IMR-90 (cell line): ENCODE results near the gene DPF3. TPM values are rescaled to one million over a fixed set of nuclear protein-coding genes. Genes with fewer than 3 reads are reported as not detected.
A peak's percentile ranks its signal among the peaks of the same experiment; 100 is the strongest.

Source experiments
- ATAC-seq: fragments of 200-7000 bp; cut with Tn5 transposase; 2 replicates; pipeline ENCODE4 v1.9.1; 2020; ENCODE audit warnings: low read depth, mild to moderate bottlenecking, moderate library complexity
- BruUV-seq: library from RNA; stranded (reverse); fragments of 400-500 nt; replicated peaks from 2 replicates; lab custom pipeline; 2021; lab: Mats Ljungman, UMichigan
- CTCF ChIA-PET: fragments of 300-600 bp; formaldehyde crosslinking; extraction: SDS; loops from one replicate; lab custom pipeline; 2021; ENCODE audit warnings: antibody characterized with exemption; lab: Yijun Ruan, JAX
- POLR2A ChIA-PET: fragments of 300-600 bp; sonication (Branson Sonifier 250); formaldehyde crosslinking; loops from one replicate; lab custom pipeline; 2022; ENCODE audit warnings: antibody characterized with exemption; ENCODE audit not compliant: unreplicated experiment; lab: Charles Lee
- DNase-seq: peaks from one replicate; pipeline ENCODE4 v3.0.0; 2013
- H2AFZ ChIP-seq: replicated peaks from 2 replicates; pipeline ENCODE3; 2013; ENCODE audit warnings: low read length, mild to moderate bottlenecking; ENCODE audit not compliant: poor library complexity
- H2AK5ac ChIP-seq: 2 replicates; pipeline ENCODE4 v1.6.1; 2013; ENCODE audit warnings: low read depth, low read length, inconsistent platforms
- H2AK9ac ChIP-seq: replicated peaks from 2 replicates; pipeline ENCODE3; 2013; ENCODE audit warnings: mild to moderate bottlenecking, low read depth, low read length, moderate library complexity; ENCODE audit not compliant: poor library complexity
- H2BK120ac ChIP-seq: 2 replicates; pipeline ENCODE4 v1.6.1; 2013; ENCODE audit warnings: low read depth, low read length, inconsistent platforms
- H2BK15ac ChIP-seq: 3 replicates; pipeline ENCODE4 v1.6.1; 2013; ENCODE audit warnings: low read depth, low read length, inconsistent platforms
- H2BK20ac ChIP-seq: 2 replicates; pipeline ENCODE4 v1.6.1; 2013; ENCODE audit warnings: low read depth, mild to moderate bottlenecking, inconsistent platforms, low read length, moderate library complexity
- H2BK5ac ChIP-seq: 2 replicates; pipeline ENCODE4 v1.6.1; 2013; ENCODE audit warnings: mild to moderate bottlenecking, low read depth, low read length, inconsistent platforms; ENCODE audit not compliant: poor library complexity, severe bottlenecking
- H3K14ac ChIP-seq: replicated peaks from 2 replicates; pipeline ENCODE4 v1.6.1; 2013; ENCODE audit warnings: low read depth, low read length, inconsistent platforms
- H3K18ac ChIP-seq: 2 replicates; pipeline ENCODE4 v1.6.1; 2013; ENCODE audit warnings: low read depth, low read length, control low read depth
- H3K23ac ChIP-seq: 2 replicates; pipeline ENCODE4 v1.6.1; 2013; ENCODE audit warnings: low read depth, low read length, inconsistent platforms
- H3K27ac ChIP-seq: 2 replicates; pipeline ENCODE4 v1.5.1; 2013; ENCODE audit warnings: mild to moderate bottlenecking, control low read depth, low read length; ENCODE audit not compliant: insufficient read depth
- H3K27me3 ChIP-seq: 2 replicates; pipeline ENCODE4 v1.6.1; 2013; ENCODE audit warnings: low read length; ENCODE audit not compliant: control insufficient read depth, insufficient read depth
- H3K36me3 ChIP-seq: 2 replicates; pipeline ENCODE4 v1.6.1; 2013; ENCODE audit warnings: low read length, mixed read lengths; ENCODE audit not compliant: control insufficient read depth, insufficient read depth
- H3K4ac ChIP-seq: 2 replicates; pipeline ENCODE4 v1.6.1; 2013; ENCODE audit warnings: low read depth, low read length, inconsistent platforms
- H3K4me1 ChIP-seq: 2 replicates; pipeline ENCODE4 v1.6.1; 2013; ENCODE audit warnings: low read length, mixed read lengths; ENCODE audit not compliant: control insufficient read depth, insufficient read depth
- H3K4me2 ChIP-seq: 2 replicates; pipeline ENCODE4 v1.6.1; 2013; ENCODE audit warnings: low read depth, mild to moderate bottlenecking, control low read depth, low read length, moderate library complexity
- H3K4me3 ChIP-seq: 2 replicates; pipeline ENCODE4 v1.5.1; 2013; ENCODE audit warnings: low read depth, mild to moderate bottlenecking, control low read depth, low read length, moderate library complexity; ENCODE audit not compliant: insufficient read depth
- H3K56ac ChIP-seq: 2 replicates; pipeline ENCODE4 v1.6.1; 2013; ENCODE audit warnings: low read length, inconsistent platforms; ENCODE audit not compliant: insufficient read depth; ENCODE audit errors: extremely low read depth
- H3K79me1 ChIP-seq, 2 experiments: 2 replicates each; pipeline ENCODE4 v1.6.1; 2013; ENCODE audit warnings: low read length in 2 of 2, inconsistent platforms in 1 of 2, low read depth in 1 of 2
- H3K9ac ChIP-seq: 2 replicates; pipeline ENCODE4 v1.6.1; 2013; ENCODE audit warnings: low read depth, low read length, control low read depth
- H3K9me1 ChIP-seq: 2 replicates; pipeline ENCODE4 v1.6.1; 2013; ENCODE audit warnings: low read length, inconsistent platforms; ENCODE audit not compliant: insufficient read depth
- H3K9me3 ChIP-seq: 2 replicates; pipeline ENCODE4 v1.6.1; 2013; ENCODE audit warnings: low read length; ENCODE audit not compliant: control insufficient read depth, insufficient read depth
- H4K20me1 ChIP-seq: 2 replicates; pipeline ENCODE4 v1.6.1; 2013; ENCODE audit warnings: low read length, inconsistent platforms; ENCODE audit not compliant: insufficient read depth
- H4K5ac ChIP-seq: 2 replicates; pipeline ENCODE4 v1.6.1; 2013; ENCODE audit warnings: mild to moderate bottlenecking, low read depth, low read length, control low read depth
- H4K8ac ChIP-seq, 2 experiments: 2 replicates each; pipeline ENCODE4 v1.6.1; 2013; ENCODE audit warnings: low read depth in 2 of 2, low read length in 2 of 2, control low read depth in 1 of 2, inconsistent platforms in 1 of 2
- H4K91ac ChIP-seq: 2 replicates; pipeline ENCODE4 v1.6.1; 2013; ENCODE audit warnings: low read depth, low read length, inconsistent platforms; ENCODE audit not compliant: insufficient read depth
- CHD1 ChIP-seq: IDR thresholded peaks from 2 replicates; pipeline ENCODE4 v1.6.1; 2012; ENCODE audit warnings: low read depth, low read length, improper control_type of control experiment
- MXI1 ChIP-seq: IDR thresholded peaks from 2 replicates; pipeline ENCODE4 v1.6.1; 2012; ENCODE audit warnings: low read depth, mild to moderate bottlenecking, low read length, moderate library complexity, borderline replicate concordance
- NFE2L2 ChIP-seq: fragments of 150-350 bp; IDR thresholded peaks from 2 replicates; pipeline ENCODE4 v1.6.1; 2016; ENCODE audit warnings: low read depth, mild to moderate bottlenecking, low read length
- WGBS, 2 experiments: methylation state at CpG; one replicate each; pipeline versions ENCODE4 v1.1.5 to v1.1.7; 2013; ENCODE audit warnings: missing lambda C conversion rate in 2 of 2; ENCODE audit not compliant: insufficient read length in 1 of 2; ENCODE audit errors: extremely low coverage in 2 of 2; 5-methylcytosine and 5-hydroxymethylcytosine counted together
- dilution Hi-C: fragments of 300-500 bp; cut with HindIII; formaldehyde crosslinking; loops from one replicate; pipeline ENCODE4 v1.14.3; 2018; ENCODE audit warnings: low sequenced_read_pairs; ENCODE audit not compliant: unreplicated experiment
- in situ Hi-C: fragments of 300-500 bp; cut with MboI; formaldehyde crosslinking; loops from 3 replicates; pipeline ENCODE4 v1.14.3; 2019; ENCODE audit warnings: low sequenced_read_pairs, inconsistent platforms, mixed read lengths
- intact Hi-C: fragments of 100-400 bp; cut with micrococcal nuclease; formaldehyde crosslinking; loops from 2 replicates; pipeline ENCODE4 v1.10.0; 2022
- polyA plus RNA-seq, 3 experiments: library from polyadenylated mRNA; depleted of rRNA; stranded (reverse); fragments of >200 nt; gene quantifications; 2 replicates each; pipeline ENCODE4 v1.2.3, GENCODE V29; 2012; ENCODE audit warnings: low replicate concordance in 1 of 3
- total RNA-seq: library from RNA; depleted of rRNA; stranded (reverse); fragments of >200 nt; gene quantifications from 2 replicates; pipeline ENCODE4 v1.2.3, GENCODE V29; 2012

The DPF3 gene
- total and polyA plus RNA-seq, 2 of the 4 experiments (the other 2 are of a cell fraction) = 30.5 to 32.8 TPM

GRCh38 chr14:72657214-72657921, 236.5 kb downstream of the DPF3 start:
- POLR2A ChIA-PET = interaction anchor here (0.8 kb wide), 1 partner anchor 10 kb away, joined by 3 read pairs; no protein-coding TSS in a partner anchor
- Histone ChIP-seq H4K8ac (0 out of 4 replicates have a peak overlapping the region, but pooled peaks of 1 of the 2 experiments have one; percentile 22), H3K56ac (no peak overlapping the region), H3K9me1 (peaks cover 16% of the 10 kb centered on the region), H3K4me2 (no peak overlapping the region), H3K27me3 (no peaks in the 10 kb centered on the region), H2AK9ac (no peak overlapping the region), H3K4me1 (peaks cover 7% of the 10 kb centered on the region), H3K18ac (no peak overlapping the region), H3K36me3 (peaks cover 6% of the 10 kb centered on the region), H3K23ac (no peak overlapping the region), H2AFZ (no peak overlapping the region), H3K79me1 (no peaks in the 10 kb centered on the region), H2AK5ac (0 out of 2 replicates have a peak overlapping the region, but pooled peaks have one; percentile 24), H3K4ac (peak overlapping the region; percentile 51; the same call in 1 of the 2 replicates), H3K9me3 (no peaks in the 10 kb centered on the region), H3K14ac (peak overlapping the region; percentile 29; the same call in 1 of the 2 replicates), H2BK5ac (peak overlapping the region; percentile 79), H2BK120ac (peak overlapping the region; percentile 34; the same call in 1 of the 2 replicates), H3K27ac (no peak overlapping the region), H4K5ac (no peak overlapping the region), H3K9ac (no peak overlapping the region), H2BK20ac (peak overlapping the region; percentile 53; the same call in 1 of the 2 replicates), H3K4me3 (no peak overlapping the region), H4K91ac (peak overlapping the region; percentile 46; the same call in 1 of the 2 replicates), H4K20me1 (no peaks in the 10 kb centered on the region), H2BK15ac (peak overlapping the region; percentile 59; the same call in 1 of the 3 replicates)
- no CpG with 5 or more reads among the region's 1 CpG for WGBS, 2 experiments
- intact Hi-C loops (loop anchor here (5.0 kb wide), 1 partner anchor 135 kb away; no protein-coding TSS in a partner anchor), dilution Hi-C loops (no loop called here), in situ Hi-C loops (no loop called here)
- BruUV-seq = no TSS peak
- peak; percentile 66 for ATAC-seq
- CTCF ChIA-PET = interaction anchor here (0.8 kb wide), 1 partner anchor 231 kb away, joined by 3 read pairs; no protein-coding TSS in a partner anchor
- DNase-seq = peak; percentile 50
- TF ChIP-seq NFE2L2 (no peak), CHD1 (no peak), MXI1 (no peak)
